ENCODE measurements around the gene PKDREJ.

DNA sequence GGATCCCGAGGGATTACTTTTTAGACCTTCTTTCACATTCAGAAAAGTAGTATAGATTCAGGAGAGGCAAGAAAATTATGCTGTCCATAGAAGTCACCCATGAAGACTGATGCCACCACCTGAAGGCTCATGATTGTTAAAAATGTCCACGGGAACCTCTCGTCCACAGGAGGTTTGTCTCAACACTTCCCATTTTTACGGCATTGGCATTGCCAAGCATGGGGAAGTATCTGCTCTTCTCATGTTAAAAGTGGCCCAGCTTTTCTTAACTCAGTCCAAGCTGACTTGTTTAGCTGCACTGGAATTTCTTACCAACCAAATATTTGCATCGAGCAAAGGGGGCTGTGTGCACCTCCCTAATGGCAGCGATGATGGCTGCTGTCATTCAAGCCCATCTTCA lies 22.6 kb downstream of the PKDREJ start:
- TF ChIP-seq, protein P1, sequence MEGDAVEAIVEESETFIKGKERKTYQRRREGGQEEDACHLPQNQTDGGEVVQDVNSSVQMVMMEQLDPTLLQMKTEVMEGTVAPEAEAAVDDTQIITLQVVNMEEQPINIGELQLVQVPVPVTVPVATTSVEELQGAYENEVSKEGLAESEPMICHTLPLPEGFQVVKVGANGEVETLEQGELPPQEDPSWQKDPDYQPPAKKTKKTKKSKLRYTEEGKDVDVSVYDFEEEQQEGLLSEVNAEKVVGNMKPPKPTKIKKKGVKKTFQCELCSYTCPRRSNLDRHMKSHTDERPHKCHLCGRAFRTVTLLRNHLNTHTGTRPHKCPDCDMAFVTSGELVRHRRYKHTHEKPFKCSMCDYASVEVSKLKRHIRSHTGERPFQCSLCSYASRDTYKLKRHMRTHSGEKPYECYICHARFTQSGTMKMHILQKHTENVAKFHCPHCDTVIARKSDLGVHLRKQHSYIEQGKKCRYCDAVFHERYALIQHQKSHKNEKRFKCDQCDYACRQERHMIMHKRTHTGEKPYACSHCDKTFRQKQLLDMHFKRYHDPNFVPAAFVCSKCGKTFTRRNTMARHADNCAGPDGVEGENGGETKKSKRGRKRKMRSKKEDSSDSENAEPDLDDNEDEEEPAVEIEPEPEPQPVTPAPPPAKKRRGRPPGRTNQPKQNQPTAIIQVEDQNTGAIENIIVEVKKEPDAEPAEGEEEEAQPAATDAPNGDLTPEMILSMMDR (IDR thresholded peaks at IDR 0.05), result no peak
- no peak for TF ChIP-seq ZFX (IDR thresholded peaks at IDR 0.05; ENCODE audit: borderline replicate concordance)

All from 22Rv1 (cell line).